IPS-NIHi11 (cell line): ENCODE measurements around the gene MYH3.

ENCODE experiments used
- DNase-seq: peaks from one replicate; pipeline ENCODE4 v3.0.0; 2012; ENCODE audit warnings: mixed read lengths, low spot score

The MYH3 gene

GRCh38 chr17:10613775-10614513, 43.2 kb downstream of the MYH3 start:
- no peak for DNase-seq

- no peak for DNase-seq
These were observed 44.0 kb downstream of the MYH3 start for GRCh38 chr17:10612957-10613744.

GRCh38 chr17:10610884-10611283, 46.2 kb downstream of the MYH3 start:
- no peak for DNase-seq

- no peak for DNase-seq
These were observed 48.9 kb downstream of the MYH3 start for GRCh38 chr17:10608244-10608643.

- DNase-seq: no peak
These were observed 51.0 kb downstream of the MYH3 start for GRCh38 chr17:10606110-10606509.

GRCh38 chr17:10605221-10605783, 51.8 kb downstream of the MYH3 start:
- no peak for DNase-seq

- DNase-seq: no peak
These were observed 52.6 kb downstream of the MYH3 start for GRCh38 chr17:10604521-10604920.

GRCh38 chr17:10603931-10604330, 53.2 kb downstream of the MYH3 start:
- no peak for DNase-seq

GRCh38 chr17:10600571-10600970, 56.5 kb downstream of the MYH3 start:
- DNase-seq: no peak

- no peak for DNase-seq
These were observed 58.5 kb downstream of the MYH3 start for GRCh38 chr17:10598621-10599020.

- DNase-seq: no peak
These were observed 67.5 kb downstream of the MYH3 start for GRCh38 chr17:10589553-10590145.

GRCh38 chr17:10585529-10585928, 71.6 kb downstream of the MYH3 start:
- no peak for DNase-seq

GRCh38 chr17:10583834-10584233, 73.3 kb downstream of the MYH3 start:
- DNase-seq: no peak

GRCh38 chr17:10579270-10579669, 77.8 kb downstream of the MYH3 start:
- no peak for DNase-seq
